Skeletal muscle satellite cell (primary cell): ENCODE measurements around the gene UBE2G2.
"Not testable (repeated sequence)": the region's sequence is repeated elsewhere in the genome, so short reads cannot be mapped to it uniquely, and the experiment has no call there.

Experiments
- H3K27me3 ChIP-seq: 2 replicates; pipeline ENCODE4 v1.7.0; 2013; ENCODE audit warnings: low read length; ENCODE audit not compliant: control insufficient read depth, insufficient read depth
- H3K36me3 ChIP-seq: 2 replicates; pipeline ENCODE4 v1.7.0; 2013; ENCODE audit warnings: mild to moderate bottlenecking, control low read depth, low read length; ENCODE audit not compliant: insufficient read depth
- H3K4me1 ChIP-seq: 2 replicates; pipeline ENCODE4 v1.7.0; 2013; ENCODE audit warnings: low read length; ENCODE audit not compliant: control insufficient read depth, insufficient read depth
- H3K4me2 ChIP-seq: 2 replicates; pipeline ENCODE4 v1.7.0; 2013; ENCODE audit warnings: mild to moderate bottlenecking, low read length
- H3K4me3 ChIP-seq: 2 replicates; pipeline ENCODE4 v1.7.0; 2013; ENCODE audit warnings: low read length
- H3K9ac ChIP-seq: 2 replicates; pipeline ENCODE4 v1.7.0; 2013; ENCODE audit warnings: mild to moderate bottlenecking, low read depth, low read length, moderate library complexity
- H3K9me3 ChIP-seq: replicated peaks from 2 replicates; pipeline ENCODE4 v1.7.0; 2013; ENCODE audit warnings: mild to moderate bottlenecking, control low read depth, low read length

The UBE2G2 gene

GRCh38 chr21:44834231-44834950, 32.8 kb upstream of the UBE2G2 start:
- peaks cover 30% of the 10 kb centered on the region for H3K27me3 ChIP-seq

GRCh38 chr21:44833663-44834062, 32.0 kb upstream of the UBE2G2 start:
- peaks cover 14% of the 10 kb centered on the region for H3K4me1 ChIP-seq
- peaks cover 33% of the 10 kb centered on the region for H3K27me3 ChIP-seq
- H3K36me3 ChIP-seq = no peaks in the 10 kb centered on the region
- H3K4me2 ChIP-seq = no peak overlapping the region
- peaks cover 5% of the 10 kb centered on the region for H3K9me3 ChIP-seq
- H3K9ac ChIP-seq = no peak overlapping the region
- H3K4me3 ChIP-seq = no peak overlapping the region

More at GRCh38 chr21:44834231-44834950, 32.8 kb upstream of the UBE2G2 start:
- H3K4me2 ChIP-seq = no peak overlapping the region
- no peaks in the 10 kb centered on the region for H3K36me3 ChIP-seq
- peaks cover 14% of the 10 kb centered on the region for H3K4me1 ChIP-seq
- H3K4me3 ChIP-seq = no peak overlapping the region
- H3K9ac ChIP-seq = no peak overlapping the region
- no peaks in the 10 kb centered on the region for H3K9me3 ChIP-seq

- not testable (repeated sequence) for H3K9ac ChIP-seq, H3K4me2 ChIP-seq, H3K4me3 ChIP-seq, H3K36me3 ChIP-seq
- Histone ChIP-seq H3K27me3 (peaks cover 33% of the 10 kb centered on the region), H3K4me1 (peaks cover 14% of the 10 kb centered on the region), H3K9me3 (peaks cover 15% of the 10 kb centered on the region)
Observed at GRCh38 chr21:44832516-44833255, 31.1 kb upstream of the UBE2G2 start.

- Histone ChIP-seq H3K36me3 (no peaks in the 10 kb centered on the region), H3K9ac (no peak overlapping the region), H3K4me2 (no peak overlapping the region), H3K4me1 (peaks cover under 1% of the 10 kb centered on the region), H3K9me3 (peaks cover 20% of the 10 kb centered on the region), H3K27me3 (peaks cover 23% of the 10 kb centered on the region), H3K4me3 (no peak overlapping the region)
Observed at GRCh38 chr21:44831227-44831860, 29.7 kb upstream of the UBE2G2 start.

GRCh38 chr21:44829507-44830092, 28.0 kb upstream of the UBE2G2 start:
- Histone ChIP-seq H3K4me1 (no peaks in the 10 kb centered on the region), H3K27me3 (peaks cover 23% of the 10 kb centered on the region), H3K36me3 (no peaks in the 10 kb centered on the region), H3K9me3 (peaks cover 20% of the 10 kb centered on the region), H3K9ac (no peak overlapping the region), H3K4me2 (no peak overlapping the region), H3K4me3 (no peak overlapping the region)

GRCh38 chr21:44828362-44829056, 26.9 kb upstream of the UBE2G2 start:
- peaks cover 16% of the 10 kb centered on the region for H3K27me3 ChIP-seq
- peaks cover 20% of the 10 kb centered on the region for H3K9me3 ChIP-seq

GRCh38 chr21:44823179-44823660, 21.6 kb upstream of the UBE2G2 start:
- H3K4me2 ChIP-seq = no peak overlapping the region
- H3K4me3 ChIP-seq = no peak overlapping the region
- H3K36me3 ChIP-seq = no peaks in the 10 kb centered on the region
- no peak overlapping the region for H3K9ac ChIP-seq
- H3K4me1 ChIP-seq = peaks cover 7% of the 10 kb centered on the region
- no peaks in the 10 kb centered on the region for H3K27me3 ChIP-seq
- peaks cover 19% of the 10 kb centered on the region for H3K9me3 ChIP-seq

More at GRCh38 chr21:44828362-44829056, 26.9 kb upstream of the UBE2G2 start:
- no peak overlapping the region for H3K4me2 ChIP-seq
- H3K4me1 ChIP-seq = no peaks in the 10 kb centered on the region
- no peak overlapping the region for H3K9ac ChIP-seq
- H3K36me3 ChIP-seq = no peaks in the 10 kb centered on the region
- no peak overlapping the region for H3K4me3 ChIP-seq

- no peak overlapping the region for H3K9ac ChIP-seq
- peaks cover 7% of the 10 kb centered on the region for H3K4me1 ChIP-seq
- H3K4me2 ChIP-seq = no peak overlapping the region
- H3K27me3 ChIP-seq = no peaks in the 10 kb centered on the region
- H3K9me3 ChIP-seq = peaks cover 13% of the 10 kb centered on the region
- H3K4me3 ChIP-seq = no peak overlapping the region
- H3K36me3 ChIP-seq = no peaks in the 10 kb centered on the region
Observed at GRCh38 chr21:44822484-44823178, 21.0 kb upstream of the UBE2G2 start.

GRCh38 chr21:44820851-44821250, 19.2 kb upstream of the UBE2G2 start:
- Histone ChIP-seq H3K36me3 (no peaks in the 10 kb centered on the region), H3K9ac (no peak overlapping the region), H3K27me3 (no peaks in the 10 kb centered on the region), H3K4me3 (no peak overlapping the region), H3K9me3 (peaks cover 8% of the 10 kb centered on the region), H3K4me2 (no peak overlapping the region), H3K4me1 (peaks cover 11% of the 10 kb centered on the region)

GRCh38 chr21:44819283-44820243, 17.9 kb upstream of the UBE2G2 start:
- H3K9me3 ChIP-seq = peaks cover 8% of the 10 kb centered on the region
- peaks cover 11% of the 10 kb centered on the region for H3K4me1 ChIP-seq
- H3K4me2 ChIP-seq = no peak overlapping the region
- no peak overlapping the region for H3K9ac ChIP-seq
- no peaks in the 10 kb centered on the region for H3K27me3 ChIP-seq
- no peaks in the 10 kb centered on the region for H3K36me3 ChIP-seq
- no peak overlapping the region for H3K4me3 ChIP-seq
